HepG2 (cell line): ENCODE data around the gene SGPP2. TPM values are rescaled to one million over a fixed set of nuclear protein-coding genes. Genes with fewer than 3 reads are reported as not detected.

Experiments
- ATRX ChIP-seq: sonication (generic); formaldehyde crosslinking; IDR thresholded peaks from 2 replicates; pipeline ENCODE4 v1.4.0; 2020; ENCODE audit warnings: missing genetic modification reagents, borderline replicate concordance
- CREM ChIP-seq, 2 experiments: sonication (generic) in 1 of 2; formaldehyde crosslinking in 1 of 2; IDR thresholded peaks; 2 replicates each; pipeline versions ENCODE4 v1.4.0 to v1.6.1; 2016 to 2020; ENCODE audit warnings: antibody characterized with exemption in 1 of 2, mild to moderate bottlenecking in 1 of 2, missing genetic modification reagents in 1 of 2
- FOXA3 ChIP-seq: IDR thresholded peaks from 2 replicates; pipeline ENCODE4 v1.6.1; 2016; ENCODE audit warnings: missing genetic modification reagents, missing compliant biosample characterization
- GPN1 ChIP-seq: sonication (generic); formaldehyde crosslinking; IDR thresholded peaks from 2 replicates; pipeline ENCODE4 v1.5.1; 2020; ENCODE audit warnings: missing genetic modification reagents, borderline replicate concordance
- HES4 ChIP-seq: sonication (generic); formaldehyde crosslinking; IDR thresholded peaks from 2 replicates; pipeline ENCODE4 v1.9.0; 2021; ENCODE audit warnings: mild to moderate bottlenecking, missing genetic modification reagents, borderline replicate concordance
- HNF1A ChIP-seq, 2 experiments: sonication (generic) in 1 of 2; formaldehyde crosslinking in 1 of 2; IDR thresholded peaks; 2 replicates each; pipeline versions ENCODE4 v1.4.0 to v1.6.1; 2016 to 2020; ENCODE audit warnings: borderline replicate concordance in 1 of 2, low read depth in 1 of 2, mild to moderate bottlenecking in 1 of 2, missing genetic modification reagents in 1 of 2
- IKZF5 ChIP-seq: IDR thresholded peaks from 2 replicates; pipeline ENCODE4 v1.6.1; 2018; ENCODE audit warnings: missing genetic modification reagents, mild to moderate bottlenecking, missing compliant biosample characterization
- REPIN1 ChIP-seq: sonication (generic); formaldehyde crosslinking; IDR thresholded peaks from 2 replicates; pipeline ENCODE4 v1.8.0; 2022; ENCODE audit warnings: missing genetic modification reagents, low read depth, mild to moderate bottlenecking, borderline replicate concordance
- SOX5 ChIP-seq: IDR thresholded peaks from 2 replicates; pipeline ENCODE4 v1.6.1; 2016; ENCODE audit warnings: borderline replicate concordance
- SOX6 ChIP-seq, 2 experiments: fragments of 450-650 bp in 1 of 2; sonication (generic) in 1 of 2; formaldehyde crosslinking in 1 of 2; IDR thresholded peaks; 2 replicates each; pipeline versions ENCODE4 v1.4.0 to v1.6.1; 2017 to 2020; ENCODE audit warnings: antibody characterized with exemption in 1 of 2, mild to moderate bottlenecking in 1 of 2, missing genetic modification reagents in 1 of 2
- ZBTB38 ChIP-seq: sonication (generic); formaldehyde crosslinking; IDR thresholded peaks from 2 replicates; pipeline ENCODE4 v1.5.1; 2020; ENCODE audit warnings: mild to moderate bottlenecking, missing genetic modification reagents
- ZNF292 ChIP-seq: sonication (generic); formaldehyde crosslinking; IDR thresholded peaks from 2 replicates; pipeline ENCODE4 v1.8.1; 2022; ENCODE audit warnings: mild to moderate bottlenecking, low read depth, missing genetic modification reagents, borderline replicate concordance
- ZNF546 ChIP-seq: sonication (generic); formaldehyde crosslinking; conservative IDR thresholded peaks from 2 replicates; pipeline ENCODE4 v1.8.1; 2023; ENCODE audit warnings: mild to moderate bottlenecking, missing genetic modification reagents
- ZNF547 ChIP-seq: sonication (generic); formaldehyde crosslinking; IDR thresholded peaks from 2 replicates; pipeline ENCODE4 v1.5.1; 2020; ENCODE audit warnings: mild to moderate bottlenecking, missing genetic modification reagents
- ZNF563 ChIP-seq: sonication (generic); formaldehyde crosslinking; IDR thresholded peaks from 2 replicates; pipeline ENCODE4 v1.8.0; 2022; ENCODE audit warnings: mild to moderate bottlenecking, moderate library complexity, missing genetic modification reagents
- ZNF883 ChIP-seq: sonication (generic); formaldehyde crosslinking; IDR thresholded peaks from 2 replicates; pipeline ENCODE4 v1.5.1; 2020; ENCODE audit warnings: mild to moderate bottlenecking, missing genetic modification reagents; ENCODE audit errors: not compliant biosample characterization
- polyA plus RNA-seq, 8 experiments: library from polyadenylated mRNA; depleted of rRNA in 3 of 8; stranded (reverse) in 7 of 8; unstranded in 1 of 8; fragments of >200 nt; fragmentation: Illumina TruSeq in 4 of 8; extraction: Trizol in 4 of 8; gene quantifications; 2 replicates each; pipeline versions ENCODE4 v1.2.1 to v1.2.3, GENCODE V29; 2011 to 2016; ENCODE audit warnings: low read depth in 4 of 8, missing spikeins in 1 of 8, mixed read lengths in 1 of 8; ENCODE audit not compliant: insufficient read depth in 1 of 8
- total RNA-seq, 5 experiments: library from RNA; depleted of rRNA; stranded (reverse); fragments of >200 nt; fragmentation: Illumina TruSeq; extraction: Trizol; gene quantifications; 2 replicates each; pipeline ENCODE4 v1.2.3, GENCODE V29; 2016; ENCODE audit warnings: low read depth in 1 of 5
- TF ChIP-seq, protein P1 (sequence below): IDR thresholded peaks from 2 replicates; pipeline ENCODE4 v1.6.1; 2012; ENCODE audit warnings: low read length, improper control_type of control experiment
- TF ChIP-seq, protein P2 (sequence below): sonication (generic); formaldehyde crosslinking; IDR thresholded peaks from 2 replicates; pipeline ENCODE4 v1.9.0; 2021; ENCODE audit warnings: missing genetic modification reagents, mild to moderate bottlenecking, borderline replicate concordance

SGPP2 gene
- total and polyA plus RNA-seq, 2 of the 13 experiments (the other 11 are each of a cell fraction or from before 2014, with no cell fraction given) = not detected

- TF ChIP-seq HNF1A (IDR thresholded peaks at IDR 0.05; ENCODE audit: low read depth) (no peak), HNF1A (CRISPR knock-in tag; IDR thresholded peaks at IDR 0.05; ENCODE audit: borderline replicate concordance) (no peak), REPIN1 (peak; percentile 51; the same call in 1 of the 2 replicates), ZNF883 (CRISPR knock-in tag) (no peak), IKZF5 (CRISPR knock-in tag) (peak; percentile 70; the same call in 1 of the 2 replicates), ZNF547 (CRISPR knock-in tag) (no peak), GPN1 (CRISPR knock-in tag) (no peak), SOX5 (CRISPR knock-in tag) (peak; percentile 71; the same call in 1 of the 2 replicates), ZBTB38 (no peak), SOX6 (IDR thresholded peaks at IDR 0.05) (no peak), SOX6 (CRISPR knock-in tag; IDR thresholded peaks at IDR 0.05) (peak; percentile 70), FOXA3 (peak; percentile 70), HES4 (CRISPR knock-in tag) (no peak), ZNF546 (CRISPR knock-in tag) (no peak), ZNF563 (no peak), ATRX (no peak), CREM (IDR thresholded peaks at IDR 0.05) (no peak), CREM (CRISPR knock-in tag; IDR thresholded peaks at IDR 0.05) (no peak), ZNF292 (CRISPR knock-in tag) (0 out of 2 replicates have a peak, but pooled peaks have one; percentile 45)
- TF ChIP-seq, protein P1, sequence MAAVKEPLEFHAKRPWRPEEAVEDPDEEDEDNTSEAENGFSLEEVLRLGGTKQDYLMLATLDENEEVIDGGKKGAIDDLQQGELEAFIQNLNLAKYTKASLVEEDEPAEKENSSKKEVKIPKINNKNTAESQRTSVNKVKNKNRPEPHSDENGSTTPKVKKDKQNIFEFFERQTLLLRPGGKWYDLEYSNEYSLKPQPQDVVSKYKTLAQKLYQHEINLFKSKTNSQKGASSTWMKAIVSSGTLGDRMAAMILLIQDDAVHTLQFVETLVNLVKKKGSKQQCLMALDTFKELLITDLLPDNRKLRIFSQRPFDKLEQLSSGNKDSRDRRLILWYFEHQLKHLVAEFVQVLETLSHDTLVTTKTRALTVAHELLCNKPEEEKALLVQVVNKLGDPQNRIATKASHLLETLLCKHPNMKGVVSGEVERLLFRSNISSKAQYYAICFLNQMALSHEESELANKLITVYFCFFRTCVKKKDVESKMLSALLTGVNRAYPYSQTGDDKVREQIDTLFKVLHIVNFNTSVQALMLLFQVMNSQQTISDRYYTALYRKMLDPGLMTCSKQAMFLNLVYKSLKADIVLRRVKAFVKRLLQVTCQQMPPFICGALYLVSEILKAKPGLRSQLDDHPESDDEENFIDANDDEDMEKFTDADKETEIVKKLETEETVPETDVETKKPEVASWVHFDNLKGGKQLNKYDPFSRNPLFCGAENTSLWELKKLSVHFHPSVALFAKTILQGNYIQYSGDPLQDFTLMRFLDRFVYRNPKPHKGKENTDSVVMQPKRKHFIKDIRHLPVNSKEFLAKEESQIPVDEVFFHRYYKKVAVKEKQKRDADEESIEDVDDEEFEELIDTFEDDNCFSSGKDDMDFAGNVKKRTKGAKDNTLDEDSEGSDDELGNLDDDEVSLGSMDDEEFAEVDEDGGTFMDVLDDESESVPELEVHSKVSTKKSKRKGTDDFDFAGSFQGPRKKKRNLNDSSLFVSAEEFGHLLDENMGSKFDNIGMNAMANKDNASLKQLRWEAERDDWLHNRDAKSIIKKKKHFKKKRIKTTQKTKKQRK = no peak
- TF ChIP-seq, protein P2, sequence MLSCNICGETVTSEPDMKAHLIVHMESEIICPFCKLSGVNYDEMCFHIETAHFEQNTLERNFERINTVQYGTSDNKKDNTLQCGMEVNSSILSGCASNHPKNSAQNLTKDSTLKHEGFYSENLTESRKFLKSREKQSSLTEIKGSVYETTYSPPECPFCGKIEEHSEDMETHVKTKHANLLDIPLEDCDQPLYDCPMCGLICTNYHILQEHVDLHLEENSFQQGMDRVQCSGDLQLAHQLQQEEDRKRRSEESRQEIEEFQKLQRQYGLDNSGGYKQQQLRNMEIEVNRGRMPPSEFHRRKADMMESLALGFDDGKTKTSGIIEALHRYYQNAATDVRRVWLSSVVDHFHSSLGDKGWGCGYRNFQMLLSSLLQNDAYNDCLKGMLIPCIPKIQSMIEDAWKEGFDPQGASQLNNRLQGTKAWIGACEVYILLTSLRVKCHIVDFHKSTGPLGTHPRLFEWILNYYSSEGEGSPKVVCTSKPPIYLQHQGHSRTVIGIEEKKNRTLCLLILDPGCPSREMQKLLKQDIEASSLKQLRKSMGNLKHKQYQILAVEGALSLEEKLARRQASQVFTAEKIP (CRISPR knock-in tag) = no peak
Measured at GRCh38 chr2:222572751-222573174, 148.4 kb downstream of the SGPP2 start (continued).
